ENCODE results near the gene CDV3. TPM values are rescaled to one million over a fixed set of nuclear protein-coding genes. Genes with fewer than 3 reads are reported as not detected.

CDV3 gene
- total and polyA plus RNA-seq, 9 of the 15 experiments (the other 6 are each of a cell fraction or from before 2014, with no cell fraction given), result 72.3 to 273 (median 116) TPM

- TF ChIP-seq PREB (CRISPR knock-in tag; IDR thresholded peaks at IDR 0.05) (no peak), ETS1 (conservative IDR thresholded peaks at IDR 0.05; ENCODE audit: control insufficient read depth, low read depth, low read length) (no peak), ZNF274 (IDR thresholded peaks at IDR 0.05; ENCODE audit: borderline replicate concordance, low read depth, low read length) (no peak), SRSF3 (IDR thresholded peaks at IDR 0.05; ENCODE audit: insufficient read depth, low read length) (no peak)
Measured at GRCh38 chr3:133562376-133562775, 11.1 kb upstream of the CDV3 start (continued).

GRCh38 chr3:133563186-133563591 lies 10.3 kb upstream of the CDV3 start:
- Histone ChIP-seq H3K9ac (ENCODE audit: insufficient read depth in 1 of 2, low read depth in 2 of 2, low read length in 2 of 2) (no peak overlapping the region), H3K9me3 (replicated peaks; ENCODE audit: control insufficient read depth, insufficient read depth, low read depth, low read length) (no peaks in the 10 kb centered on the region), H3K36me3 (ENCODE audit: control insufficient read depth, insufficient read depth, low read length) (no peaks in the 10 kb centered on the region), H3K4me1 (replicated peaks in 1 of 2; ENCODE audit: control insufficient read depth in 2 of 2, insufficient read depth in 2 of 2, low read length in 2 of 2) (no peaks in the 10 kb centered on the region; a peak in 1 of 5 replicates), H3K27me3 (ENCODE audit: control insufficient read depth in 2 of 2, insufficient read depth in 2 of 2, low read length in 2 of 2) (peaks cover 0 to 5% of the 10 kb centered on the region in 2 experiments; a peak in 2 of 5 replicates), H3K4me2 (ENCODE audit: insufficient read depth, low read length) (no peak overlapping the region), H3K27ac (ENCODE audit: extremely low read depth, low read depth, low read length) (no peak overlapping the region), H3K79me2 (ENCODE audit: control insufficient read depth, insufficient read depth, low read length) (no peaks in the 10 kb centered on the region), H4K20me1 (replicated peaks; ENCODE audit: control insufficient read depth, insufficient read depth, low read length) (no peaks in the 10 kb centered on the region), H3K4me3 (no peak overlapping the region), H2AFZ (ENCODE audit: low read depth, low read length) (no peak overlapping the region), H3K9me1 (ENCODE audit: control insufficient read depth, insufficient read depth, low read length) (no peaks in the 10 kb centered on the region)
- no TSS peak for BruUV-seq (replicated peaks)
- ChIA-PET CTCF (ENCODE audit: low intra/inter-chr PET ratio) (no interaction called here), POLR2A (interaction anchor here (1.1 kb wide), 1 partner anchor 10 kb away, joined by 10 read pairs; the partner anchor contains the start of gene CDV3)
- intact Hi-C loops (cut with micrococcal nuclease), result no loop called here
- DNase-seq (ENCODE audit: extremely low read depth in 1 of 4, low spot score in 3 of 4) (no peak), ATAC-seq (no peak), FAIRE-seq (no peak)
- TF ChIP-seq NFYB (IDR thresholded peaks at IDR 0.05; ENCODE audit: extremely low read depth, insufficient read length), result no peak
- TF ChIP-seq ZFP1 (CRISPR knock-in tag; IDR thresholded peaks at IDR 0.05), result no peak
- no peak for TF ChIP-seq TRIM28 (IDR thresholded peaks at IDR 0.05)
- no peak for TF ChIP-seq ZNF551 (CRISPR knock-in tag; IDR thresholded peaks at IDR 0.05)
- no peak for TF ChIP-seq L3MBTL2 (IDR thresholded peaks at IDR 0.05)
- in situ Hi-C loops (cut with MboI), result no loop called here
- WGBS (ENCODE audit: insufficient coverage, low coverage, missing lambda C conversion rate), result 0% methylated on average over 5 of the region's 5 CpGs
